HepG2 (cell line): Measurements from ENCODE around the gene NPAS2. TPM values are rescaled to one million over a fixed set of nuclear protein-coding genes. Genes with fewer than 3 reads are reported as not detected.

Source experiments
- ATAC-seq: fragments of 200-7000 bp; cut with Tn5 transposase; 3 replicates; pipeline ENCODE4 v1.9.1; 2020; ENCODE audit warnings: mild to moderate bottlenecking, moderate library complexity
- BruUV-seq: library from RNA; stranded (reverse); fragments of 400-500 nt; replicated peaks from 2 replicates; lab custom pipeline; 2021; lab: Mats Ljungman, UMichigan
- CTCF ChIA-PET: fragments of 300-600 bp; formaldehyde crosslinking; extraction: SDS; loops from one replicate; lab custom pipeline; 2021; ENCODE audit warnings: low total read pairs, inconsistent platforms, low intra/inter-chr PET ratio; lab: Yijun Ruan, JAX
- POLR2A ChIA-PET: fragments of 350-600 bp; sonication (Branson Sonifier 250); formaldehyde crosslinking; loops from one replicate; lab custom pipeline; 2020; ENCODE audit warnings: antibody characterized with exemption, inconsistent platforms; lab: Yijun Ruan, JAX
- DNase-seq: peaks from one replicate; pipeline ENCODE4 v3.0.0-alpha.2; 2015; ENCODE audit warnings: low spot score
- FAIRE-seq: peaks from 3 replicates; lab custom pipeline; 2011; peaks lifted over from hg19 to GRCh38; lab: Jason Lieb, UNC
- H2AFZ ChIP-seq: one replicate; pipeline ENCODE4 v1.6.1; 2011; ENCODE audit warnings: low read length, inconsistent platforms
- H3K27ac ChIP-seq: fragments of 300-600 bp; 3 replicates; pipeline ENCODE4 v1.8.0; 2011; ENCODE audit warnings: mixed run types, mild to moderate bottlenecking, mixed read lengths, low read length, inconsistent platforms; ENCODE audit not compliant: insufficient read depth; ENCODE audit errors: extremely low read length
- H3K27me3 ChIP-seq, 2 experiments: fragments of 200-600 bp in 1 of 2; 2 replicates in 1 of 2; 3 replicates in 1 of 2; pipeline versions ENCODE4 v1.6.0 to v1.8.0; 2011; ENCODE audit warnings: low read length in 2 of 2, mild to moderate bottlenecking in 2 of 2, moderate library complexity in 2 of 2, inconsistent platforms in 1 of 2; ENCODE audit not compliant: insufficient read depth in 2 of 2, control insufficient read depth in 1 of 2
- H3K36me3 ChIP-seq, 2 experiments: fragments of 200-600 bp in 1 of 2; replicated peaks in 1 of 2; 2 replicates in 1 of 2; 3 replicates in 1 of 2; pipeline versions ENCODE4 v1.5.1 to v1.8.0; 2011; ENCODE audit warnings: low read length in 2 of 2, inconsistent platforms in 1 of 2; ENCODE audit not compliant: insufficient read depth in 2 of 2, control insufficient read depth in 1 of 2
- H3K4me1 ChIP-seq: 2 replicates; pipeline ENCODE4 v1.5.1; 2012; ENCODE audit warnings: low read length, inconsistent platforms; ENCODE audit not compliant: insufficient read depth
- H3K4me2 ChIP-seq: 2 replicates; pipeline ENCODE4 v1.6.0; 2011; ENCODE audit warnings: low read depth, low read length, inconsistent platforms
- H3K4me3 ChIP-seq, 3 experiments: fragments of 200-600 bp in 1 of 3; sonication (generic), shearing (Covaris generic) in 1 of 3; replicated peaks in 1 of 3; 2 replicates each; pipeline ENCODE4 v1.5.1; 2011 to 2016; ENCODE audit warnings: low read length in 3 of 3, inconsistent platforms in 2 of 3, low read depth in 2 of 3, mild to moderate bottlenecking in 2 of 3, control low read depth in 1 of 3, mixed read lengths in 1 of 3; ENCODE audit not compliant: insufficient read depth in 1 of 3
- H3K79me2 ChIP-seq: one replicate; pipeline ENCODE4 v1.6.1; 2011; ENCODE audit warnings: low read length, inconsistent platforms; ENCODE audit not compliant: insufficient read depth
- H3K9ac ChIP-seq: 2 replicates; pipeline ENCODE4 v1.6.0; 2011; ENCODE audit warnings: mild to moderate bottlenecking, low read depth, low read length, inconsistent platforms; ENCODE audit not compliant: insufficient read depth
- H3K9me3 ChIP-seq: 2 replicates; pipeline ENCODE4 v1.5.1; 2012; ENCODE audit warnings: mild to moderate bottlenecking, low read length
- H4K20me1 ChIP-seq: 2 replicates; pipeline ENCODE4 v1.6.0; 2011; ENCODE audit warnings: inconsistent platforms, mild to moderate bottlenecking, low read length, moderate library complexity; ENCODE audit not compliant: insufficient read depth
- GLI4 ChIP-seq: sonication (generic); formaldehyde crosslinking; IDR thresholded peaks from 2 replicates; pipeline ENCODE4 v1.5.1; 2020; ENCODE audit warnings: missing genetic modification reagents, mild to moderate bottlenecking, moderate library complexity, borderline replicate concordance
- NCOA2 ChIP-seq: sonication (generic); formaldehyde crosslinking; IDR thresholded peaks from 2 replicates; pipeline ENCODE4 v1.8.0; 2022; ENCODE audit warnings: inconsistent platforms
- SOX13 ChIP-seq, 3 experiments: fragments of 450-650 bp in 1 of 3; sonication (generic) in 1 of 3; formaldehyde crosslinking in 1 of 3; IDR thresholded peaks in 2 of 3; conservative IDR thresholded peaks in 1 of 3; 2 replicates each; pipeline versions ENCODE4 v1.5.0 to v1.6.1; 2016 to 2020; ENCODE audit warnings: antibody characterized with exemption in 1 of 3, mild to moderate bottlenecking in 1 of 3, missing compliant biosample characterization in 1 of 3, missing genetic modification reagents in 1 of 3, moderate library complexity in 1 of 3
- TAF1 ChIP-seq: sonication (generic); formaldehyde crosslinking; IDR thresholded peaks from 2 replicates; pipeline ENCODE4 v1.4.0; 2020; ENCODE audit warnings: missing genetic modification reagents
- TARDBP ChIP-seq: sonication (generic); formaldehyde crosslinking; IDR thresholded peaks from 2 replicates; pipeline ENCODE4 v1.8.0; 2022; ENCODE audit warnings: mild to moderate bottlenecking, missing genetic modification reagents
- THAP9 ChIP-seq: sonication (generic); formaldehyde crosslinking; IDR thresholded peaks from 2 replicates; pipeline ENCODE4; 2020; ENCODE audit warnings: missing genetic modification reagents, mild to moderate bottlenecking, borderline replicate concordance
- ZBTB38 ChIP-seq: sonication (generic); formaldehyde crosslinking; IDR thresholded peaks from 2 replicates; pipeline ENCODE4 v1.5.1; 2020; ENCODE audit warnings: mild to moderate bottlenecking, missing genetic modification reagents
- ZNF713 ChIP-seq: sonication (generic); formaldehyde crosslinking; IDR thresholded peaks from 2 replicates; pipeline ENCODE4 v1.4.0; 2020; ENCODE audit warnings: mild to moderate bottlenecking, missing genetic modification reagents
- ZNF883 ChIP-seq: sonication (generic); formaldehyde crosslinking; IDR thresholded peaks from 2 replicates; pipeline ENCODE4 v1.5.1; 2020; ENCODE audit warnings: mild to moderate bottlenecking, missing genetic modification reagents; ENCODE audit errors: not compliant biosample characterization
- WGBS: methylation state at CpG from one replicate; pipeline ENCODE4 v1.1.6; 2017; ENCODE audit warnings: low lambda C conversion rate; 5-methylcytosine and 5-hydroxymethylcytosine counted together
- in situ Hi-C: cut with HindIII; loops from 2 replicates; pipeline ENCODE4 v1.10.0; 2017; ENCODE audit warnings: low pct_unique_long_range_greater_than_20kb; ENCODE audit not compliant: extremely low pct_ligation_motif_present
- intact Hi-C: fragments of 100-400 bp; cut with micrococcal nuclease; formaldehyde crosslinking; loops from one replicate; pipeline ENCODE4 v1.10.0; 2022; ENCODE audit not compliant: unreplicated experiment
- polyA plus RNA-seq, 8 experiments: library from polyadenylated mRNA; depleted of rRNA in 3 of 8; stranded (reverse) in 7 of 8; unstranded in 1 of 8; fragments of >200 nt; fragmentation: Illumina TruSeq in 4 of 8; extraction: Trizol in 4 of 8; gene quantifications; 2 replicates each; pipeline versions ENCODE4 v1.2.1 to v1.2.3, GENCODE V29; 2011 to 2016; ENCODE audit warnings: low read depth in 4 of 8, missing spikeins in 1 of 8, mixed read lengths in 1 of 8; ENCODE audit not compliant: insufficient read depth in 1 of 8
- total RNA-seq, 5 experiments: library from RNA; depleted of rRNA; stranded (reverse); fragments of >200 nt; fragmentation: Illumina TruSeq; extraction: Trizol; gene quantifications; 2 replicates each; pipeline ENCODE4 v1.2.3, GENCODE V29; 2016; ENCODE audit warnings: low read depth in 1 of 5
- TF ChIP-seq, protein P1 (sequence below): sonication (generic); formaldehyde crosslinking; IDR thresholded peaks from 2 replicates; pipeline ENCODE4 v1.5.1; 2020; ENCODE audit warnings: missing genetic modification reagents, mild to moderate bottlenecking, borderline replicate concordance
- TF ChIP-seq, protein P2 (sequence below): IDR thresholded peaks from 2 replicates; pipeline ENCODE4 v1.6.1; 2012; ENCODE audit warnings: low read depth, low read length, improper control_type of control experiment
- TF ChIP-seq, protein P3 (sequence below): IDR thresholded peaks from 2 replicates; pipeline ENCODE4 v1.6.1; 2016; ENCODE audit warnings: missing compliant biosample characterization, missing genetic modification reagents, borderline replicate concordance

Gene NPAS2
- total and polyA plus RNA-seq, 2 of the 13 experiments (the other 11 are each of a cell fraction or from before 2014, with no cell fraction given): 14.8 to 37.5 TPM

GRCh38 chr2:100778637-100779450, 41.1 kb upstream of the NPAS2 start:
- POLR2A ChIA-PET: interaction anchor here (0.8 to 4.2 kb wide), 11 partner anchors 10 to 216 kb away, joined by 3 to 39 read pairs (median 11); partner anchors contain the start of gene PDCL3
- peak; percentile 50 for ATAC-seq
- 0 out of 2 replicates have a peak, but pooled peaks have one; percentile 21 for TF ChIP-seq THAP9 (CRISPR knock-in tag)
- TF ChIP-seq TARDBP (CRISPR knock-in tag): peak; percentile 60; the same call in 1 of the 2 replicates
- peak; percentile 62; the same call in 1 of the 2 replicates for TF ChIP-seq NCOA2
- TF ChIP-seq, protein P1, sequence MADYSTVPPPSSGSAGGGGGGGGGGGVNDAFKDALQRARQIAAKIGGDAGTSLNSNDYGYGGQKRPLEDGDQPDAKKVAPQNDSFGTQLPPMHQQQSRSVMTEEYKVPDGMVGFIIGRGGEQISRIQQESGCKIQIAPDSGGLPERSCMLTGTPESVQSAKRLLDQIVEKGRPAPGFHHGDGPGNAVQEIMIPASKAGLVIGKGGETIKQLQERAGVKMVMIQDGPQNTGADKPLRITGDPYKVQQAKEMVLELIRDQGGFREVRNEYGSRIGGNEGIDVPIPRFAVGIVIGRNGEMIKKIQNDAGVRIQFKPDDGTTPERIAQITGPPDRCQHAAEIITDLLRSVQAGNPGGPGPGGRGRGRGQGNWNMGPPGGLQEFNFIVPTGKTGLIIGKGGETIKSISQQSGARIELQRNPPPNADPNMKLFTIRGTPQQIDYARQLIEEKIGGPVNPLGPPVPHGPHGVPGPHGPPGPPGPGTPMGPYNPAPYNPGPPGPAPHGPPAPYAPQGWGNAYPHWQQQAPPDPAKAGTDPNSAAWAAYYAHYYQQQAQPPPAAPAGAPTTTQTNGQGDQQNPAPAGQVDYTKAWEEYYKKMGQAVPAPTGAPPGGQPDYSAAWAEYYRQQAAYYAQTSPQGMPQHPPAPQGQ (CRISPR knock-in tag): peak; percentile 70; the same call in 1 of the 2 replicates
- TF ChIP-seq, protein P2, sequence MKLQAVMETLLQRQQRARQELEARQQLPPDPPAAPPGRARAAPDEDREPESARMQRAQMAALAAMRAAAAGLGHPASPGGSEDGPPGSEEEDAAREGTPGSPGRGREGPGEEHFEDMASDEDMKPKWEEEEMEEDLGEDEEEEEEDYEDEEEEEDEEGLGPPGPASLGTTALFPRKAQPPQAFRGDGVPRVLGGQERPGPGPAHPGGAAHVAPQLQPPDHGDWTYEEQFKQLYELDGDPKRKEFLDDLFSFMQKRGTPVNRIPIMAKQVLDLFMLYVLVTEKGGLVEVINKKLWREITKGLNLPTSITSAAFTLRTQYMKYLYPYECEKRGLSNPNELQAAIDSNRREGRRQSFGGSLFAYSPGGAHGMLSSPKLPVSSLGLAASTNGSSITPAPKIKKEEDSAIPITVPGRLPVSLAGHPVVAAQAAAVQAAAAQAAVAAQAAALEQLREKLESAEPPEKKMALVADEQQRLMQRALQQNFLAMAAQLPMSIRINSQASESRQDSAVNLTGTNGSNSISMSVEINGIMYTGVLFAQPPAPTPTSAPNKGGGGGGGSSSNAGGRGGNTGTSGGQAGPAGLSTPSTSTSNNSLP: no peak
- TF ChIP-seq ZNF713 (CRISPR knock-in tag): 0 out of 2 replicates have a peak, but pooled peaks have one; percentile 35
- TF ChIP-seq ZNF883 (CRISPR knock-in tag): peak; percentile 65
- peak; percentile 80 for TF ChIP-seq ZBTB38 (CRISPR knock-in tag)
- TF ChIP-seq, protein P3, sequence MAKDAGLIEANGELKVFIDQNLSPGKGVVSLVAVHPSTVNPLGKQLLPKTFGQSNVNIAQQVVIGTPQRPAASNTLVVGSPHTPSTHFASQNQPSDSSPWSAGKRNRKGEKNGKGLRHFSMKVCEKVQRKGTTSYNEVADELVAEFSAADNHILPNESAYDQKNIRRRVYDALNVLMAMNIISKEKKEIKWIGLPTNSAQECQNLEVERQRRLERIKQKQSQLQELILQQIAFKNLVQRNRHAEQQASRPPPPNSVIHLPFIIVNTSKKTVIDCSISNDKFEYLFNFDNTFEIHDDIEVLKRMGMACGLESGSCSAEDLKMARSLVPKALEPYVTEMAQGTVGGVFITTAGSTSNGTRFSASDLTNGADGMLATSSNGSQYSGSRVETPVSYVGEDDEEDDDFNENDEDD: peak; percentile 39; the same call in 1 of the 2 replicates
- no peak for TF ChIP-seq GLI4 (CRISPR knock-in tag)
- TF ChIP-seq TAF1: no peak
- no peak for TF ChIP-seq SOX13 (IDR thresholded peaks at IDR 0.05)
- peak in 1 of 2 experiments; percentile 40; a peak in 1 of 4 replicates for TF ChIP-seq SOX13 (CRISPR knock-in tag; conservative IDR thresholded peaks at IDR 0.05 in 1 of 2, IDR thresholded peaks at IDR 0.05 in 1 of 2)

More at GRCh38 chr2:100778637-100779450, 41.1 kb upstream of the NPAS2 start:
- H3K79me2 ChIP-seq: no peaks in the 10 kb centered on the region
- H3K27ac ChIP-seq: peak overlapping the region; percentile 100
- DNase-seq (peak; percentile 68), FAIRE-seq (peak; percentile 42)
- H3K4me3 ChIP-seq: no peak overlapping the region
- H2AFZ ChIP-seq: no peak overlapping the region
- no peaks in the 10 kb centered on the region for H4K20me1 ChIP-seq
- H3K4me1 ChIP-seq: peaks cover 68% of the 10 kb centered on the region
- H3K9ac ChIP-seq: no peak overlapping the region
- in situ Hi-C loops: no loop called here
- no peaks in the 10 kb centered on the region for H3K9me3 ChIP-seq
- H3K27me3 ChIP-seq: no peaks in the 10 kb centered on the region
- WGBS: 85% methylated on average over 12 of the region's 12 CpGs
- no TSS peak for BruUV-seq
- H3K4me2 ChIP-seq: peak overlapping the region; percentile 98
- no peaks in the 10 kb centered on the region for H3K36me3 ChIP-seq
- CTCF ChIA-PET: no interaction called here
- intact Hi-C loops: no loop called here
